ENCODE data around the gene TTLL5. TPM values are rescaled to one million over a fixed set of nuclear protein-coding genes. Genes with fewer than 3 reads are reported as not detected.

The TTLL5 gene
- total and polyA plus RNA-seq, 2 of the 4 experiments (the other 2 are of a cell fraction): 11.9 to 16.7 TPM

DNA sequence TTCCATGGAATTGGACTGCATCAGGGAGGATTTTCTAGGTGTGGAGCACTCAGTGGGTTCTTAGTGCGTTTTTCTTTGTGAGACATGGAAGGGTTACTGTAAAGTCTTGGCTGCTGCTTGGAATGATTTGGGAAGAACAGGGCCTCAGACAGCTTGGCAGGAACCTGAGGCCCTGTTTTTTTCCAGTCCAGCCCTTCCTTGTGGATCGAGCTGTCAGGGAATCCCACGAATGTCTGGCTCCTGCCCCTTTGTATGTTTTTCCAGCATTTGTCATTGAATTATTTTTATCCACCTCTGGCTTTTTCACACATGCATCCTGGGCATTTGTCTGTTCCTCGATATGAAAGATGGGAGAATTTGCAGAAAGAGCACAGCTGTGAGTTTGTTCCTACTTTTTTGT lies 162.3 kb downstream of the TTLL5 start:
- Histone ChIP-seq H3K56ac (ENCODE audit: extremely low read depth, insufficient read depth, low read length) (no peak overlapping the region), H3K4me2 (ENCODE audit: low read depth, low read length) (no peak overlapping the region), H3K23ac (ENCODE audit: low read depth, low read length) (no peak overlapping the region), H3K4ac (ENCODE audit: low read depth, low read length) (no peak overlapping the region), H2AK9ac (replicated peaks; ENCODE audit: low read depth, low read length, poor library complexity) (no peak overlapping the region), H3K14ac (replicated peaks; ENCODE audit: low read depth, low read length) (no peak overlapping the region), H2BK15ac (ENCODE audit: low read depth, low read length) (0 out of 3 replicates have a peak overlapping the region, but pooled peaks have one; percentile 21), H3K9me1 (ENCODE audit: insufficient read depth, low read length) (peaks cover 11% of the 10 kb centered on the region), H3K79me1 (ENCODE audit: low read depth in 1 of 2, low read length in 2 of 2) (no peaks in the 10 kb centered on the region), H3K18ac (ENCODE audit: low read depth, low read length) (no peak overlapping the region), H4K8ac (ENCODE audit: low read depth in 2 of 2, low read length in 2 of 2) (no peak overlapping the region), H4K5ac (ENCODE audit: low read depth, low read length) (no peak overlapping the region), H2BK5ac (ENCODE audit: low read depth, low read length, poor library complexity, severe bottlenecking) (no peak overlapping the region), H3K36me3 (ENCODE audit: control insufficient read depth, insufficient read depth, low read length) (peaks cover 5% of the 10 kb centered on the region), H3K4me1 (ENCODE audit: control insufficient read depth, insufficient read depth, low read length) (peaks cover 16% of the 10 kb centered on the region), H3K9me3 (ENCODE audit: control insufficient read depth, insufficient read depth, low read length) (no peaks in the 10 kb centered on the region), H4K91ac (ENCODE audit: insufficient read depth, low read depth, low read length) (no peak overlapping the region), H2AFZ (replicated peaks; ENCODE audit: low read length, poor library complexity) (no peak overlapping the region), H2BK20ac (ENCODE audit: low read depth, low read length) (no peak overlapping the region), H4K20me1 (ENCODE audit: insufficient read depth, low read length) (no peaks in the 10 kb centered on the region), H3K4me3 (ENCODE audit: insufficient read depth, low read depth, low read length) (no peak overlapping the region), H3K27me3 (ENCODE audit: control insufficient read depth, insufficient read depth, low read length) (no peaks in the 10 kb centered on the region), H3K9ac (ENCODE audit: low read depth, low read length) (no peak overlapping the region), H2BK120ac (ENCODE audit: low read depth, low read length) (no peak overlapping the region), H2AK5ac (ENCODE audit: low read depth, low read length) (no peak overlapping the region; the same call in 1 of the 2 replicates), H3K27ac (ENCODE audit: insufficient read depth, low read length) (no peak overlapping the region)
- ChIA-PET POLR2A (ENCODE audit: unreplicated experiment) (no interaction called here), CTCF (no interaction called here)
- TF ChIP-seq, protein P1, sequence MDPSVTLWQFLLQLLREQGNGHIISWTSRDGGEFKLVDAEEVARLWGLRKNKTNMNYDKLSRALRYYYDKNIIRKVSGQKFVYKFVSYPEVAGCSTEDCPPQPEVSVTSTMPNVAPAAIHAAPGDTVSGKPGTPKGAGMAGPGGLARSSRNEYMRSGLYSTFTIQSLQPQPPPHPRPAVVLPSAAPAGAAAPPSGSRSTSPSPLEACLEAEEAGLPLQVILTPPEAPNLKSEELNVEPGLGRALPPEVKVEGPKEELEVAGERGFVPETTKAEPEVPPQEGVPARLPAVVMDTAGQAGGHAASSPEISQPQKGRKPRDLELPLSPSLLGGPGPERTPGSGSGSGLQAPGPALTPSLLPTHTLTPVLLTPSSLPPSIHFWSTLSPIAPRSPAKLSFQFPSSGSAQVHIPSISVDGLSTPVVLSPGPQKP (IDR thresholded peaks at IDR 0.05; ENCODE audit: borderline replicate concordance, low read depth, low read length): no peak
- TF ChIP-seq MAFK (IDR thresholded peaks at IDR 0.05; ENCODE audit: low read depth, low read length): no peak
- TF ChIP-seq FOS (IDR thresholded peaks at IDR 0.05; ENCODE audit: low read depth, low read length): no peak
- TF ChIP-seq MAZ (IDR thresholded peaks at IDR 0.05; ENCODE audit: borderline replicate concordance, low read depth, low read length): no peak
- no peak for TF ChIP-seq BHLHE40 (IDR thresholded peaks at IDR 0.05; ENCODE audit: low read depth, low read length)
- TF ChIP-seq SMC3 (IDR thresholded peaks at IDR 0.05; ENCODE audit: low read depth, low read length): no peak
- TF ChIP-seq, protein P2, sequence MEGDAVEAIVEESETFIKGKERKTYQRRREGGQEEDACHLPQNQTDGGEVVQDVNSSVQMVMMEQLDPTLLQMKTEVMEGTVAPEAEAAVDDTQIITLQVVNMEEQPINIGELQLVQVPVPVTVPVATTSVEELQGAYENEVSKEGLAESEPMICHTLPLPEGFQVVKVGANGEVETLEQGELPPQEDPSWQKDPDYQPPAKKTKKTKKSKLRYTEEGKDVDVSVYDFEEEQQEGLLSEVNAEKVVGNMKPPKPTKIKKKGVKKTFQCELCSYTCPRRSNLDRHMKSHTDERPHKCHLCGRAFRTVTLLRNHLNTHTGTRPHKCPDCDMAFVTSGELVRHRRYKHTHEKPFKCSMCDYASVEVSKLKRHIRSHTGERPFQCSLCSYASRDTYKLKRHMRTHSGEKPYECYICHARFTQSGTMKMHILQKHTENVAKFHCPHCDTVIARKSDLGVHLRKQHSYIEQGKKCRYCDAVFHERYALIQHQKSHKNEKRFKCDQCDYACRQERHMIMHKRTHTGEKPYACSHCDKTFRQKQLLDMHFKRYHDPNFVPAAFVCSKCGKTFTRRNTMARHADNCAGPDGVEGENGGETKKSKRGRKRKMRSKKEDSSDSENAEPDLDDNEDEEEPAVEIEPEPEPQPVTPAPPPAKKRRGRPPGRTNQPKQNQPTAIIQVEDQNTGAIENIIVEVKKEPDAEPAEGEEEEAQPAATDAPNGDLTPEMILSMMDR (conservative IDR thresholded peaks at IDR 0.05; ENCODE audit: low read depth, low read length): no peak
- TF ChIP-seq RAD21 (IDR thresholded peaks at IDR 0.05; ENCODE audit: low read length): no peak
- TF ChIP-seq POLR2A (IDR thresholded peaks at IDR 0.05; ENCODE audit: low read depth, low read length): no peak
- TF ChIP-seq RCOR1 (IDR thresholded peaks at IDR 0.05; ENCODE audit: insufficient replicate concordance, low read length): no peak
- DNase-seq (no peak), ATAC-seq (ENCODE audit: low read depth) (no peak)
- no TSS peak for BruUV-seq (replicated peaks)
- 20% methylated on average over 1 of the region's 4 CpGs; no CpG with 5 or more reads in 1 of the 2 experiments for WGBS, 2 experiments (ENCODE audit: extremely low coverage in 2 of 2, insufficient read length in 1 of 2)
- dilution Hi-C loops (cut with HindIII; ENCODE audit: low sequenced_read_pairs, unreplicated experiment) (no loop called here), intact Hi-C loops (cut with micrococcal nuclease) (loop anchor here (5.0 kb wide), 1 partner anchor 44 kb away; no protein-coding TSS in a partner anchor), in situ Hi-C loops (cut with MboI; ENCODE audit: low sequenced_read_pairs) (no loop called here)
